NCI-H146 (cell line): ENCODE measurements around the gene HNRNPA1L2.
"Not testable (repeated sequence)": the region's sequence is repeated elsewhere in the genome, so short reads cannot be mapped to it uniquely, and the experiment has no call there.

Experiments used
- DNase-seq: peaks from one replicate; lab custom pipeline; 2025; lab: John Stamatoyannopoulos, UW

The HNRNPA1L2 gene

DNA sequence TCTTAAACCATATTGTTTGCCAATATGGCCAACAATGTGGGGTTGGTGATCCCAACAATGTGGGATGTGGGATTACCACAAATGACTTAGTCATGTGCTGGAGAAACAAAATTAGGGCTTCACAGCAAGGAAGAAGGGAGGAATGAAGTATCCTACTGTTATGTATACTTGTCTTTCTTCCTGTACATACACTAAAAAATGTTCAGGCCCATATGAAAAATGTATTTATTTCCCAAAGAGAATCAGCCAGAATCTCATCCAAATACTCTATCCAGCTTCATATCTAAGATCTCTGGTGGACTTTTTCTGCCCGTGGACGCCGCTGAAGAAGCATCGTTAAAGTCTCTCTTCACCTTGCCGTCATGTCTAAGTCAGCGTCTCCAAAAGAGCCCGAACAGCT, at the start of gene HNRNPA1L2:
TSS of gene HNRNPA1L2 (plus strand) at position 301 of the 400 bp plus-strand sequence. CDS start at position 363, 62 bp downstream.
- DNase-seq: no peak

DNA sequence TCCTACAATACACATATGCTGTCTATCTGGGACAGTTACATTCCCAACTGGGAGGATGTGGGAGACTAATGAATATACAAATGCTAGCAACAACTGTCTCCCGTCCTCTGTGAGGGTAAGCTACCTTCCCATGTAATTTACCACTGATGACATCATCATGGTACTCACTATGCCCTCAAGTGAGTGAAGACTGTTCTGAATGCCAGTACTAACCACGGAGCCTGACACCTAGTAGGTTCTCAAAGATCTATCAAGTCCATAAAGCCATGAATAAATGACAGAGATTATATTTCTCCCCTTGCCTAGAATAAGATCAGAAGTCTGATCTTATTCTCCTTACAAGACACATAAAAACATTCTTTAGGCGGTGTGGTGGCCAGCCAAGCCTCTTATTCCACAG, 49.1 kb upstream of the HNRNPA1L2 start:
- DNase-seq: not testable (repeated sequence)

DNA sequence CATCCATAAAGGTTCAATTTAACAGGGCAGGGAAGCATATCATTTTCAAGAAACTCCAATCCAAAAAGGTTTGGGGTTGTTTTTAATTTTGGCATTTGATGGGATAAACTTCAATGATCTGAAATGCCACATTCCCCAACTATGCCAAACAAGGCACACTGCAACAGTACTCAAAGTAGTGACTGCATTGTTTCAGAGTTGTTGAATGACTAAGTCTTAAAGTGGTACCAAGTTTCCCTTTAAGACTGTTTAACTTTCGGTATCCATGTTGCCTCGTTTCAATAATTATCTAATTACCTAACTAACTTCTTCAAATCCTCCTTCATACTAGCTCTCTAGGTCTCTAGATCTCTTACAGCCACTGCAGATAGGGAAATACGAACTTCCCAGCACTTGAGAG, 48.4 kb upstream of the HNRNPA1L2 start:
- DNase-seq: not testable (repeated sequence)

DNA sequence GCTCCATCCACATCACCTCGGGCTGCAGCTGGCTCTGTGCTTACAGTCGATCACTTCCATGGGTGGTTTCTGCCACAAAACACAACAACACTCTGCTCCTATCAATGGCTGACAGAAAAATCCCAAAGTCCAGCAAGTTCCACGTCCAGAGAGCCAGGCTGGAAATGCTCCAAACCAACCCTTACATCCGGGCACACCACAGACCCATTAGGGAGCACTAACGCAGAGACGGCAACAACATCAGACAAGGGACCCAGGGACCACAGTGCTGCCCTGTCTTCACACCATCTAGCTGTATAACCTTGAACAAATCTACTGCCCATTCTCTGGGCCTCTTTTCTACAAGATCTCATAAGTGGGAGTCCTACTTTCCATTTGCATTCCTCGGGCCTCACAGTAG, 47.9 kb upstream of the HNRNPA1L2 start:
- DNase-seq: not testable (repeated sequence)

DNA sequence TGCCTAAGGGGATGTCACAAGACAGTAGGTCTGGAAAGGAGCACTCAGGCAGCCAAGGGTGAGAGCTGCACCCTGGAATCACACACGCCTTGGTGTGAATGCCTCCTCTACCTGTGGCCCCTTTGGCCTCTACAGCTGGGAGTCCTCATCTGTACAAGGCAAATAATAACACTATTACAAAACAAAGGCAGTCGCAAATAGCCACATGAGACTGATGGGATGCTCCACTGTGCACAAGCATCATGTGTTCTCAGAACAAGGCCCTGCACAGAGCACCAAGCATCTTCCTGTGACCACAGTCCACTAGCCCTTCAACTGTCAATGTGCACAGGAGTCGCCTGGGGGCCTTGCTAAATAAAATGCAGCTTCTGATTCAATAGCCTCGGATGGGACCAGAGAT, 44.6 kb upstream of the HNRNPA1L2 start:
- DNase-seq: no peak

DNA sequence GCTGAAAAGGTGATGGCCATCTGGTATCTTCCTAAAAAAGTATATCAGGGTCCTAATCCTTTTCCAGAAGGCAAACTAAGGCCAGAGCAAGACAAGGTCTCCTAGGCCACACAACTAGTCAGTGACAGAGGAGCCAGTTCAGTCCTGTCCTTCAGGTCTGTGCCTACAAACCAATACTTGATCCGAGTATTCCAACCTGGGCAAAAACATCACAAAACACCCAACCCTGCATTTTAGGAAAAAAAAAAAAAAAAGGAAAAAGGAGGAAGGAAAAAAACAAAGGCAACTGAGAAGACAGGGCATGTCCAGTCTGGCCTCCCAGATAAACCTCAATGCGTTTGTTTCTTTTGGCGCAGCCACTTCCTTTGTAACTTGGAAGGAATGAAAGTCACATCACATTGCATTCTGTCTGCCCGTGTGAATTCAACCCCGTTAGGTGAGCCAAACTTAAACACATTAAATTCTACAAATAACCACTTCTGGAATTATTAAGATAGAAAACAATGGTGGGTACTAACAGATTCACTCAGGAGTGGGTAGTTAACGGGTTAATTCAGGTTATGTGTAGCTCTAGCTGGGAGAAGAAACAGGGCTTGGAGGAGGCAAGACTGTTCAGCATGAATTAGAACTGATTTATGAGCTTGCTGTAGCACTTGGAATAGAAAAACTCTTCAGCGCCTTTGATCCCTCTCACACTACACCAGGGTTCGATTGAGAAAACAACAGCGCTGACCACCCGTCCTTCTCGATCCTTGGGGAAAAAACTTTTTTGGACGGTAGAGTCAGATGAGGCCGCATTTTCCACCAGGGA, 43.0 kb upstream of the HNRNPA1L2 start:
- peak; percentile 57 for DNase-seq

DNA sequence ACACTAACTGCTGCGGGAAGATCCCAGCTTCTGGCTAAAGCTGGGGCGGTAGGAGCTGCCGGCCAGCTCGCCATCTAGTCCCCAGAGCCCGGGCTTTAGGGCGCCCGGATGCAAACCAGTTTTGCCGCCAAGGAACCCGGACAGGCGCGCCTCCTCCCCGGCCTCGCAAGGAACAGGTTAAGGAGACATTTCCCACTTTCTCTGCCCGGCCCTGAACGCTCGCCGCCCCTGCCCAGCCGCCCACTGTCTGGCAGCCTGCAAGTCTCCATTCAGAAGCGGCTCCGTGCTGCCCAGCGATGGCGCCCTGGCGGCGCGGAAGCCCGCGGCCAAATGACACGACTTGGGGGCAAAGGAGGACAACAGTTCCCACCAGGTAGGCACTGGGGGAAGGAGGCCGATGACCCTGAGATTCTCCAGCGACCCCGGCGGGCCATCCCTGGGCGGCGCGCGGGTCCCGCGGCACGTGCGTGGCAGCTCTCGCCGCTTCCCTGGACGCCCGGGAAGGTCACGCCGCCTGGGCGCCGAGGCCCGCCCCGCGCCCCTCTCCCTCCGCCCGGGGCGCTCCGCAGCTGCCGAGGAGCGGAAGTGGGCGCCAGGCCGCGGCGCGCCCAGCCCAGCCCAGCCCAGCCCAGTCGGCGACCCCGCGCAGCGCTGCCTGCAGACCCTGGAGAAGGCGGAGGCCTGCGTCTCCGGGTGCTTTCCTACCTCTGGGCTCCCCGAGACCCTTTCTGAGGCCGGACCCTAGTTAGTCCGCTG, 42.2 kb upstream of the HNRNPA1L2 start:
- peak; percentile 71 for DNase-seq

DNA sequence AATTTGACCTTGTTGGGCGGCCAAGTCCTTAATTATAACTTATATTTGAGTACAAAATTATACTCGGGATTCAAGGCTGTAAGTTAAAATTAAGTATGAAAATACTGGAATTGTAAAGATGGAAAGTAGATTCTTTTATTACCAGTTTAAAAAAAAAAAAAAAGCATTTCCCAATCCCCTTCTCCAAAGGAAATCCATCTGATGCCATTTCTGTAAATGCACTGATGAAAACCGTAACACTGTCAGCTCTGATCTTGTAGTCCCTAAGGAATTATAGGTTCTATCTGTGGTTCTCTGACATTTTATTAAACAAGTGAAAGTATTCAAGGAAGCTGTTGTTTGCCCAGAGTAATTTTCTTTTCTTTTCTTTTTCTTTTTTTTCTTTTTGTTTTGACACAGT, 41.6 kb upstream of the HNRNPA1L2 start:
- DNase-seq: no peak

DNA sequence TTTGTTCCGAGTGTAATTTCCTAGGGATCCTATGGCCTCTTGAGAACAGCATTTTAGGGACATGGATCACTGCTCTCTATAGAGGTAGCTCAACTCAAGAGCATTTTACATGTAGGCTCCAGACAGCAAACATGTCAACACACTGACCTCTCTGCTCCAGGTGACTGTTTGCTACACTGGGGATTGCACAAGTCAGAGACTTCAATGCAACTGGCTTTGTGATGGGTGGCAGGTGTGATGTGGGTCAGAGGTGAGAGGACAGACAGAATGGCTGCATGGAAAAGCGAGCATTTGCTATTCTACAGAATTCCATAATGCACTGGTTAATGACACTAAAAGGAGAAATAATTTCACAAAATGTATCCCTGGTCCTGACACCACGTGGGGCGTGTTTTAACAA, 38.9 kb upstream of the HNRNPA1L2 start:
- DNase-seq: not testable (repeated sequence)

DNA sequence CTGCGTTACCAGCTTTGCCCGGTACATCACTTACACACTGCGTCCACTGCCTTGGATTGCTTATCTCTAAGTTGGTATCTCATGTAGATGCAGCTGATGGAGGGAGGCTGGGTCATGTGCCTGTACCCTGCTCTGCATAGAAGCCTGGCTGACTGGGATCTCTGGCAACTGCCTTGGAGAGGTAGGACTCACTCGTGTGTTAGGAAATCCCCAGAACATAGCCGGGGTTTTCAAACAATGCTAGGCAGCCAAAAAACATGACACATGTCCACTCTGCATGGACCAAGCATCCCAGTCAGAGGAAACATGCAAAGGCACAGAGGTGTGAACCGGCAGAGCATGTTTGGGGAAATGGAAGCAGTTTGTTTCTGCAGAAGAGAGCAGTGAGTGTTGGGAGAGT, 36.1 kb upstream of the HNRNPA1L2 start:
- not testable (repeated sequence) for DNase-seq

DNA sequence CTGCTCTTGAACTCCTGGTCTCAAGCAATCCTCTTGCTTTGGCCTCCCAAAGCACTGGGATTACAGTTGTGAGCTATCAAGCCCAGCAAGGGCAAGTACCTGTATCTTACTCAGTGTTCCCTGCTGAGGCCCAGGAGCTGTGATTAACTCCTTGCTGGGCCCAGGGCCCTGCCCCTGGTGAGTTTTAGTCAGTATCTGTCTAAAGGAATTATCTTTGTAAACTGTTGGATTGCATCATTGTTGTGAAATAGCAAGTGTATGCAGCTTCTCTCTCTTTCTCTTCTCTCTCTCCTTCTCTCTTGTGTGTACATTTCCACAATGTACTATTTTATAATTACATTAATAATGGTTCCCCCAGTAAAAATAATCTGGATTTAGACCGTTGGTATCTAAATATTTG, 35.4 kb upstream of the HNRNPA1L2 start:
- not testable (repeated sequence) for DNase-seq

DNA sequence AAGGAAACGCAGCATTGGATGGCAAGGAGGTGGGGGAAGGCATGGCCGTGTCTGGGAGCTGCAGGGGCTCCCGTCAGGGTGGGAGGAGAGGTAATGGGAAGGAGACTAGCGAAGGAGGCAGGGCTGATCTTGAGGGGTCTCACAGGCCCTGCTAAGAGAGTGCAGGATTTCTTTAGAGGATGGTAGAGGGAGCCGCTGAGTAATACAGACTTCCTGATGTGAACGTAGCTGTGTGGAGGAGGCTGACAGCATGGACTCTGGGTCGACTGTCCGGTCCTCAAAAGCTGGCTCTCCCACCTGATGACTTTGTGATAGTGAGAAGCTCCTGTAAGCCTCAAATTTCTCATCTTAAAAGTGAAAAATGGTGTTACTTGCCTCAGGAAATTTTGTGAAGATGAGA, 34.0 kb upstream of the HNRNPA1L2 start:
- DNase-seq: not testable (repeated sequence)

DNA sequence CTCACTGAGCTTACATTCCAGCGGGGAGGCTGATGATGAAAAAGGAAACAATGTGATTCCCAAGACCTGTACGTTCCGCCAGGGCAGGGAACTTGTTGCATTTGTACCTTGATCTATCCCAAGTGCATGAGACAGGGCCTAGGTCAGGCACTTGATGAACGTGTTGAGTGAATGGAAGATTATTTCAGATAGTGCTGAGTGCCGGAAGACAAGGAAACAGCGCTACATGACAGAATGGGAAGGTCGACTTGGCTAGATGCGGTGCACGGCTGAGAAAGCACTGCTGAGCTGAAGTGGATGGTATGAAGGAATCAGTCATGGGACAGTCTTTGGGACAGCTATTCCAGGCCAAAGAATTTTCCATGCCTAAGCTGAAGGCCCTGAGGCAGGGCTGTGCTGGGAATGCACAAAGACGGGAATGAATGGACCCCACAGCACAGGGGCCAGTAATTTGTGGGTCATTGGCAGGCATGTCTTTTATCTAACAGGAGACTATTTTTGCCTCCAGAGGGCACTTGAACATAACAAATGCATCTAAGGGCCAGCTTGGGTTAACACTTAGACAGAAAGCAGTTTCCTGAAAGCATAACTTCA, 33.1 kb upstream of the HNRNPA1L2 start:
- DNase-seq: peak; percentile 36

DNA sequence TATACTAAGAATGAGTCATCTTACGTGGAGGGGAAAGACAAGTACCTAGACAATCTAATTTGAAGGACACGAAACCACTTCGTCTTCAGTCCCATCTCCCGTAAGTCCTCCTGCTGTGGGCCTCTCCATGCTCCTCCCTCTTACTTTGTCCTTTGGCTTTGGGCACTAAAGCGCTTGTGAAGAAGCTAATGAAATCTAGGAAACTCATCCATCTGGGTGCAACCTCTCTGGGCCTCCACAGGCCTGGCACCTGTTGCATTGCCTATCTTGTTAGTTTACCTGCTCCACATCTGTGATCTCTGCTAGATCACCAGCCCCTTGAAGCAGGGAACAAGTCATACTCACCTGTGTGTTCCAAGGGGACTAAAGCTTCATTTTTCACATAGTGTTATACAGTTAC, 32.1 kb upstream of the HNRNPA1L2 start:
- not testable (repeated sequence) for DNase-seq

DNA sequence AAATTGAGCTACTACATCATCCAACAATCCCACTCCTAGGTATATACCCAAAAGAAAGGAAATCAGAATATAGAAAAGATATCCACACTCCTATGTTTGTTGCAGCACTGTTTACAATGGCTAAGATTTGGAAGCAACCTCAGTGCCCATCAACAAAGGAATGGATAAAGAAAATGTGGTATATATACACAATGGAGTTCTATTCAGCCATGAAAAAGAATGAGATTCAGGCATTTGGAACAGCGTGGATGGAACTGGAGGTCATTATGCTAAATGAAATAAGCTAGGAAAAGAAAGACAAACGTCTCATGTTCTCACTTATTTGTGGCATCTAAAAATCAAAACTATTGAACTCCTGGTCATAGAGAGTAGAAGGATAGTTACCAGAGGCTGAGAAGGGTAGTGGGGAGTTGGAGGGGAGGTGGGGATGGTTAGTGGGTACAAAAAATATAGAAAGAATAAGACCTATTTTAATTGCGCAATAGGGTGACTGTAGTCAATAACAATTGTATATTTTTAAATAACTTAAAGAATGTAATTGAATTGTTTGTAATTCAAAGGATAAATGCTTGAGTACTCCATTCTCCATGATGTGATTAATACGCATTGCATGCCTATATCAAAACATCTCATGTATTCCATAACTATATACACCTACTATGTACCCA, 27.0 kb upstream of the HNRNPA1L2 start:
- no peak for DNase-seq

DNA sequence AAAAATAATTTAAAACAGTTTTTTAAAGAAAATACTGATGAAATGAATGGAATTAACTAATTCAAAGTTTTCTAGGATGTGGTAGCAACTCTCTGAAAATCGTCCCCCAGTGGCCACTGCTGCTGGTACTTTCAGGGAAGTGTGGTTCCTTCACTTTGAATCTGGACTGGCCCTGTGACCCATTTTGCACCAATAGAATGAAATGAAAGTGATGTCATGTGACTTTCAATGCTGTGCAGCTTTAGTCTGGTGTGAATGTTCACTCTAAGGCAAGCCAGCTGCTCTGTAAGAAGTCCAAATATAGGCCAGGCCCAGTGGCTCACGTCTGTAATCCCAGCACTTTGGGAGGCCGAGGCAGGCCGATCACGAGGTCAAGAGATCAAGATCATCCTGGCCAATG, 26.4 kb upstream of the HNRNPA1L2 start:
- DNase-seq: no peak

DNA sequence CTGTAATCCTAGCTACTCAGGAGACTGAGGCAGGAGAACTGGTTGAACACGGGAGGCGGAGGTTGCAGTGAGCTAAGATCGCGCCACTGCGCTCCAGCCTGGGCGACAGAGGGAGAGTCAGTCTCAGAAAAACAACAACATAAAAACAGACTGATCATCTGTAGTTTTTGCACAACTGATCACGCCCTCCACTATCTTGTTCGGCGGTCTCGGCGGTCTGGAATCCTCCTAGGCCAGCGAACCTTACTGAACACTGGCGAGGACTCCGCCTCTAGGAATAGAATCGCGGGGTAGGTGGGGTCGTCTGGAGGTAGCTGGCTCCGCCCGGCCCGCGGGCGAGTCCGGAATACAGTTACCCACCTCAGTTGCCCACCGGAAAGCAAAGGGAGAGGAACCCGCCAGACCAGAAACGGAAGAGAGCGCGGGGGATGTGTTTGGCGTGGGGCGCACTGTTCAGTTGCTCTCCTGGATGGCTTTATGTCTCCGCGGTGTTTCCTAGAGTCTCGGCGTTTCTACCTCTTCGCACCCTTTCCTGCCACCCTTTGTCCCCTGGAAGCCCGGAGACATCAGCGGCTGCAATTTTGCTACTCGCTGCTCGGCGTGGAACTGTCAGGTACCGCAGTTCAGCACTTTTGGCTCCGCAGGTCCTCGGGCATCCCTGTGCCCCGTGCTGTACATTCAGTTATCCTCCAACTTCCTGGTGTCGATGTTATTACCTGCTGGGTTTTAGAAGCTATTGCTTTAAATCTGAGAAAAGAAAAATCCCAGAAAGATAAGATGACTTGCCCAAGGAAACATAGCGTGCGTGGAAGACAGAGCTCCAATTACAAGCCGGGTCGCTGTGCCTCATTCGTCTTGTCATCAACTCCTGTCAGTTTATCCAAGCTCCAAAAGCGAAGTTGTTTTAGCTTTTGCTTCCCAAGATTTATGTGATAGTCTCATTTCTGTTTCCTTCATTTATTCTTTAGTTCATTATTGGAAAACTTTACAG, 24.9 kb upstream of the HNRNPA1L2 start:
- DNase-seq: peak; percentile 91

DNA sequence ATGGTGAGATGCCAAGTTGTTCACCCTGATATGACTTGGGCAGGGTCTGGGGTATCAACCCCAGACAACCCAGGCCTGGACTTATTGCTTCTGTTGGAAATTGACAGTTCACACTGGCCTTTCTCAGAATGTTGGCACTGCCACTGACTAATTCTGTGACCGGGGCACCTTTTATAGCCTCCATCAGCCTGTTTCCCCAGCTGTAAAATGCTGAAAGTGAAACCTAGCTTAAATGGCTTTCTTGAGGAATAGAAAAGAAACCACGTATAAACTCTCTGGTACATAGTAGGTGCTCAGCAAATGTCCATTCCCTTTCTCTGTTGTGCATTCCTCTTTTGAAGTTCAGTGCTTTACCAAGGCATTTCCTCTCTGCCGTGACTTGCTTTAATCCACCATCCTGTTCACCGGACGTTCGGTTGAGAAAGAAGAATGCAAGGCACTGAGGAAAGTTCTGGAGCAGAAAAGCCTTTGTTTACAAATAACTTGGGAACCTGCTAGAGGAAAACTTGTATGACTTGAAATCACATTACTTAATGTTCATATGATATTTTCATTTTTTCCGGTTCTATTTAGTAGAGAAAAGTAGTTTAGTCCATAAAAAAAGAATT, 11.0 kb upstream of the HNRNPA1L2 start:
- DNase-seq: not testable (repeated sequence)

DNA sequence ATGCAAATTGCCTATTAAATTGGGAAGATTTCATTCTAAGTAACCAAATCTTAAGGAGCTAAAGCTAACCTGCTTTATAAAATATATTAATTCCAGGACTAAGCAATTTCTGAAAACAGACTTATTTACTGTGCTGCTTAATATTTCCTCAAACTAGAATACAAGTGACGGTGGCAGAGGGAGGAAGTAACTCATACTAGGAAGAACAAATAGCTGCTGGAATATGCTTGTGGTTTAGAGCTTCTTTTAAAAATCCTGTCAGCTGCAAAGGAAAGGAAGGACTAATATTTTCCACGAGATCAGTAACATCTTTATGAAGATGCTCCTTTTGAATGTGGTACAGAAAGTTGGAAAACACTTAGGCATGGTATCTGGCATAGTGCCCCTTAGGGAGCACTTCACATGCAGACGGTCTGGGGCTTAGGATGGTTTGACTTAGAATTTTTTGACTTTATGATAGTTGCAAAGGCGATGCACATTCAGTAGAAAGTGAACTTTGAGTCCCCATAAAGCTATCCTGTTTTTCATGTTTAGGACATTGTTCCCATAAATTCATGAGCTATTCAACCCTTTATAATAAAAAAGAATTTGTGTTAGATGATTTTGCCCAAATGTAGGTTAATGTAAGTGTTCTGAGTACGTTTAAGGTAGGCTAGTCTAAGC, 3.4 kb upstream of the HNRNPA1L2 start:
- no peak for DNase-seq

DNA sequence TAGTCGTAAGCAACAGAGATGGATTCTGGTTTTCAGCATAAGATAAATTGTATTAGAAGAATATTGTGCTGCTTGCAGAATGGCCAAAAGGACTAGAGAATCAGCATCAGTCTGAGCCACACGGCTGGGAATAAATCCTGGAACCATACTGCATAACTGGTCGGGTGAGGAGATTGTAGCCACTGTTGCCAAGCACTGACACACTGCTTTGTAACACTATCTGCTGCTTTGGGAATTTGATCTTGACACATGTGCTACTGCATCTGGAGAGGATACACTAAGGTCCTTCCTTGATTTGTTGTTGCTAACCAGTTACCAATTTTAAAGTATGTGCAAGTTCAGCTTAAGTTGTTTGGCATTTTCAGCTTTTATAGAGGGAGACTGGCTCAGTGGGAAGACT, 1.9 kb downstream of the HNRNPA1L2 start:
- no peak for DNase-seq
